Adrenal gland (tissue), 12 donors: ENCODE measurements around the gene LHX1. TPM values are rescaled to one million over a fixed set of nuclear protein-coding genes. Genes with fewer than 3 reads are reported as not detected.

Experiments used
- DNase-seq, 7 donors: peaks; one replicate each; pipeline ENCODE4 v3.0.0-alpha.2; 2019 to 2020
- H3K27ac ChIP-seq, 5 donors: fragments of 200-600 bp; sonication (generic) in 4 of 5; 1 replicate in 3 of 5; 2 replicates in 2 of 5; pipeline versions ENCODE4 v1.5.1 to v1.8.0; 2016 to 2020; ENCODE audit warnings: mild to moderate bottlenecking in 1 of 5
- H3K27me3 ChIP-seq: fragments of 200-600 bp; 2 replicates; pipeline ENCODE4 v1.8.0; 2021
- H3K36me3 ChIP-seq, 2 donors: fragments of 200-600 bp; replicated peaks in 1 of 2; 1 replicate in 1 of 2; 2 replicates in 1 of 2; pipeline versions ENCODE4 v1.5.1 to v1.8.0; 2018 to 2022
- H3K4me1 ChIP-seq, 2 donors: fragments of 200-600 bp; replicated peaks in 1 of 2; 1 replicate in 1 of 2; 2 replicates in 1 of 2; pipeline versions ENCODE4 v1.5.1 to v1.8.0; 2018 to 2021
- H3K4me3 ChIP-seq, 4 donors: fragments of 200-600 bp; sonication (generic) in 3 of 4; one replicate each; pipeline ENCODE4 v1.5.1; 2016 to 2018
- H3K9me3 ChIP-seq, 3 donors: fragments of 200-600 bp; sonication (generic) in 1 of 3; replicated peaks in 1 of 3; 1 replicate in 2 of 3; 2 replicates in 1 of 3; pipeline versions ENCODE4 v1.5.1 to v1.8.0; 2016 to 2021
- CTCF ChIP-seq, 6 experiments: fragments of 450-650 bp in 4 of 6; fragments of 200-600 bp in 2 of 6; sonication (generic) in 1 of 6; IDR thresholded peaks; 1 replicate in 5 of 6; 2 replicates in 1 of 6; pipeline versions ENCODE4 v1.5.1 to v1.8.0; 2016 to 2021; ENCODE audit warnings: antibody characterized with exemption in 6 of 6, mild to moderate bottlenecking in 2 of 6, moderate library complexity in 1 of 6
- POLR2A ChIP-seq, 2 donors: fragments of 450-650 bp; IDR thresholded peaks; one replicate each; pipeline ENCODE4 v1.6.1; 2017; ENCODE audit warnings: antibody characterized with exemption in 2 of 2, mild to moderate bottlenecking in 2 of 2, moderate library complexity in 1 of 2
- WGBS, 4 donors: extraction: QIAGEN DNeasy Blood & Tissue Kit in 2 of 4; methylation state at CpG; one replicate each; pipeline versions ENCODE4 v1.1.5 to v1.1.7; 2013 to 2017; 5-methylcytosine and 5-hydroxymethylcytosine counted together
- intact Hi-C, 2 donors: fragments of 100-400 bp; cut with DNase I; formaldehyde crosslinking; loops; one replicate each; pipeline versions ENCODE4 v1.14.1 to v1.15.0; 2022 to 2023
- polyA plus RNA-seq, 3 donors: library from polyadenylated mRNA; stranded (reverse); fragments of 200-250 nt in 2 of 3; fragments of 350-450 nt in 1 of 3; fragmentation: Illumina TruSeq in 1 of 3; extraction: RNeasy Lipid Tissue Mini Kit (QIAGEN cat#74804) in 1 of 3; gene quantifications; one replicate each; pipeline ENCODE4 v1.2.3, GENCODE V29; 2013 to 2014
- total RNA-seq, 9 donors: library from RNA; depleted of rRNA in 4 of 9; stranded (reverse); fragments of >200 nt in 4 of 9; fragments of 120-200 nt in 1 of 9; fragmentation: NEBNext Ultra II Directional in 1 of 9; extraction: Animal tissue kit (Norgen Biotek cat#: 25700) in 1 of 9; gene quantifications; one replicate each; pipeline versions ENCODE4 v1.1.0 to v1.2.4, GENCODE V29; 2013 to 2023
- donor health status: healthy with polysubstance abuse.
- donor health status: Bipolar disorder and iron deficiency.
- donor health status: DM: yes; HTN: yes; CAD: no.
- donor health status: DM: no; HTN: no; CAD: no.
- donor health status: DM: no; HTN: no; CAD: no.
- donor health status: DM: yes; HTN: yes; CAD: no.

Gene LHX1
- total and polyA plus RNA-seq, 12 donors = not detected

GRCh38 chr17:36945959-36946725 is 8.9 kb downstream of the LHX1 start:
- DNase-seq = no peak
- H3K27ac ChIP-seq = no peak overlapping the region
- peaks cover 66% of the 10 kb centered on the region for H3K27me3 ChIP-seq
- TF ChIP-seq POLR2A (IDR thresholded peaks at IDR 0.05) (no peak), CTCF (IDR thresholded peaks at IDR 0.05) (no peak)
- intact Hi-C loops = loop anchor here in 1 of 2 donors (10.0 kb wide), 1 partner anchor 99 kb away; no protein-coding TSS in a partner anchor
- H3K4me1 ChIP-seq = peaks cover 23 to 28% of the 10 kb centered on the region in 2 donors
- no peaks in the 10 kb centered on the region for H3K9me3 ChIP-seq
- no peaks in the 10 kb centered on the region for H3K36me3 ChIP-seq
- H3K4me3 ChIP-seq = no peak overlapping the region
- WGBS, 4 donors = 14 to 16% (median 16%) methylated on average over 18 to 30 of the region's 30 CpGs

- Histone ChIP-seq H3K27ac (no peak overlapping the region), H3K4me3 (no peak overlapping the region), H3K9me3 (no peaks in the 10 kb centered on the region), H3K36me3 (no peaks in the 10 kb centered on the region), H3K27me3 (peaks cover 60% of the 10 kb centered on the region), H3K4me1 (peaks cover 23 to 32% of the 10 kb centered on the region in 2 donors)
- intact Hi-C loops = loop anchor here in 1 of 2 donors (10.0 kb wide), 1 partner anchor 98 kb away; no protein-coding TSS in a partner anchor
- WGBS, 4 donors = 42 to 63% (median 57%) methylated on average over 2 of the region's 2 CpGs
- no peak for DNase-seq
- TF ChIP-seq POLR2A (IDR thresholded peaks at IDR 0.05) (no peak), CTCF (IDR thresholded peaks at IDR 0.05) (no peak)
Measured at GRCh38 chr17:36946726-36947091, 9.4 kb downstream of the LHX1 start.

- peaks cover 17 to 25% of the 10 kb centered on the region in 2 donors for H3K4me1 ChIP-seq
- TF ChIP-seq POLR2A (IDR thresholded peaks at IDR 0.05) = no peak
- TF ChIP-seq CTCF (IDR thresholded peaks at IDR 0.05) = no peak
- peak overlapping the region; percentile 84 to 94 (median 86) for H3K27ac ChIP-seq
- intact Hi-C loops = loop anchor here in 1 of 2 donors (10.0 kb wide), 1 partner anchor 97 kb away; no protein-coding TSS in a partner anchor
- no peaks in the 10 kb centered on the region for H3K9me3 ChIP-seq
- peak overlapping the region in 3 of 4 donors; percentile 72 to 81 (median 78) for H3K4me3 ChIP-seq
- 2 to 7% (median 3%) methylated on average over 10 to 26 of the region's 26 CpGs for WGBS, 4 donors
- DNase-seq = no peak
- H3K27me3 ChIP-seq = peaks cover 46% of the 10 kb centered on the region
- peaks cover 0 to 6% of the 10 kb centered on the region in 2 donors for H3K36me3 ChIP-seq
Measured at GRCh38 chr17:36947922-36948716, 10.8 kb downstream of the LHX1 start.
